Right renal pelvis (tissue), 4 donors: Measurements from ENCODE around the gene ATP10D. TPM values are rescaled to one million over a fixed set of nuclear protein-coding genes. Genes with fewer than 3 reads are reported as not detected.

Experiments
- DNase-seq, 4 donors: peaks; one replicate each; pipeline ENCODE4 v3.0.0-alpha.2; 2013; ENCODE audit warnings: low read depth in 4 of 4, low spot score in 3 of 4, missing footprints in 1 of 4
- polyA plus RNA-seq, 4 donors: library from polyadenylated mRNA; unstranded; fragments of 120-200 nt; gene quantifications; one replicate each; pipeline ENCODE4 v1.2.1, GENCODE V29; 2013; ENCODE audit not compliant: insufficient read length in 4 of 4

Gene ATP10D
- polyA plus RNA-seq, result 10 to 100 TPM; 41.8 to 57.2 (median 49.4) TPM

DNA sequence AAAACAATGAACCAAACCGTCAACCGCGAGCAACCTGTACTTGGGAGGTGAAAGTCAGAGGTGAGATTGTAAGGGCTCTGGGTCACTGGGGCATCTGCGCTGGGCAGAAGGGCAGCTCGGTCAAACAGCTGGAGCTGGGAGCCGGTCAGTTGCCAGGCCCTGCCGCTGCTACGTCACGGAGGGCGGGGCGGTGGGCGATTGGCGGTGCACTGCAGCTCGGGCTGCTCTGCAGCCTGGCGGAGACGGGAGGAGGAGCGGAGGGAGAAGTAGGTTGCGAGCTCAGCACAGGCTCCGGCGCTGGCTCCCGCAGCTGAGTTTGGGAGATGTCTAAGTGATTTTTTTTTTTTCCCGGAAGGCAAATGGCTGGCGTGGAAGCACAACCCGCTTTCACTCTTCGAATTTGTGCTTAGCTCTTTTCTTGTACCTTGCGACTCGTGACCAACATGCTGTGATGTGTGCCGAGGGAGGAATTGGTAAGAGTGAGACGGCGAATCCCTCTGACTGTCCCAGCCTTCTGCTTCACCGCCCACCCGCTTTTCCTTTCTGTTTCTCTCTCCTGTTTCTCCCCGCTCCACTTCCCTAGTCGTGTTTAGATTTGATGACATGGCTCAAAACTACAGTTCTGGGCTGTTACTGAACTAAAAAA lies at the start of gene ATP10D:
Gene ATP10D, plus strand, starts transcription at position 229 of the 646 bp plus-strand sequence. CDS start 27,266 bp downstream, outside the sequence.
- DNase-seq, result peak; percentile 87 to 88 (median 88)

DNA sequence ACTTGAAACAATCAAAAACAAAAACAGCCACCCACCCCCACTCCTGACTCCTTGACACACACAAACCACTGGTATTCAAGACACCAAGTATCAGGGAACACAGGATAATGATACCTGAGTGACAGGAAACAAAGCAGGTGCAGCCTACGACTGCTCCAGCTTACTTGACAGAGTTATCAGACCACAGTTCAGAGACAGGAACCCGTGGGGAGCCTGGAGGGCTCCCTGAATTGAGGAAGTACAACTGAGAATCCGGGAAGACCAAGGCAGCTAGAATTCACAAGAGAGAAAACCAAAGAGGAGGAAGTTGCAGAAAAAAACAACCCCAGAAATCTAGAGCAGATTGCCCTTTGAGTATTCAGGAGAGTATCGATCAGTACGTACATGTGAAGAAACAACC lies 42.1 kb upstream of the ATP10D start:
- DNase-seq, result no peak

- no peak for DNase-seq
Observed at GRCh38 chr4:47444031-47444430, 41.0 kb upstream of the ATP10D start.

DNA sequence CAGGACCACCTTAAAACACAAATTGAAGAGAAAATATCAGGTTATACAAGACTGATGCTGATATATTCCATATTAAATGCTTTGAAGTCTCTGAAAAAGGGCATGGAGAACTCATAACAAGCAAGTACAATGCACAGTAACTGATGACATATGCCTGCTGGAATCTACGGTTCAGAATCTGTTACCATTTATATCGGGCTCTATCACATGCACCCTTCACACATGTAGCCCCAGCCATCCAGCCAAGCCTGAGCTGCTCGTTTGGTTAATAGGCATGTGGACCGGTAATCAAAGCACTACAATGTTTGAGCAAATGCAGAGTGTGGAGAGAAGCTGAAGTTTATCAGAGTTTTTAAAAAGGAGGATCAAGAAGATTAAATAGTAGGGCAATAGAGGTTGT lies 33.4 kb upstream of the ATP10D start:
- no peak for DNase-seq

DNA sequence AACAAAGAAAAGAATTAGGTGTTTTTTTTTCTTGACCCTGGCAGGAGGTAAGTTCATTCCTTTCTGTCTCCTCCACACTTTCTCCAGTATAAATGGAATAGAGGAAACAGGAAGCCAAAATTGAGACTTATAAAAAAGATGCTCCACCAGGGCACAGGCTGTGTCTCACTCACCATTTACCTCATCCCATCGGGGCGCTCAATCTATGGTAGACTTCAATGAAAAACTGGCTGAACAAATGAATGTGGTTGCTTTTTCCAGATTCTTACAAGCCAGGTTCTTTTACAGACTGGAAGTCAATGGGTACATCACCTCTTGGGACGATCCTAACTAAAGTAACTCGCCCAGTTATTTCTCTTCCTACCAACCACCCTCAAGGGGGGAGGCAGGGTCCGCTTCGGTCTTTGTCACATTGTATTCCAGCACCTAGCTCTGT lies 22.3 kb upstream of the ATP10D start:
- DNase-seq, result no peak

DNA sequence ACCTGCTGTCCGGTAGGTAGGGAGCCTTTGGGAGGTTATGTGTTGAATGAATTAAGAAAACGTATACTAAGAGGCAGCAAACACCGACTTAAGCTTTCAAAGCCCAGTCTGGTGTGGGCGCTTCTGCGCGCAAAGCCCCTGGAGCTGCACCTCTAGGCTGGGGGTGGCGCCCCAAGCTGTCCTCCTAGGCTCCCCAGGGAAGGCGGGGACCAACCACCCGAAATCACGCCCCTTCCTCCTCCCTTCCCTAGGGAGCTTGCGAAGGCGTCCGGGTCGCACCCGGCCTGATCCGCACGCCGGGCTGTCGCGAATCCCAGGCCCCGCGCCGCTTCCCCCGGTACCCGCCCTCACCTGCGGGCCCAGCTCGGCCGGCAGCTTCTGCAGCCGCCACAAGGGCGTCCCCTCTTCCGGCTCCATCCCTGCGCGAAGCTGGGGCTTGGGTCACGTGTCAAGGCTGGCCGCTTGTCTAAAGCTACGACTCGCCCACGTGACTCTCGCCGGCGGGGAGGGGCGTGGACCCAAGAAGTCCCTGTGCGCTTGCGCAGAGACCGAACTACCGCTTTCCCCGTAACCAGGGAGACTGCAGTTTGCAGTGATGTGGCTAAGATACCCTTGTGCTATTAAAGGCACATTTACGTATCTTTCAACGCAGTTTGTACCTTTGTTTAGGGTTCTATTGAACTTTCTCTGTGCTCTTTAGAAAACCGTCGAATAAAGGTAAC lies 21.7 kb upstream of the ATP10D start, which contains the start of gene COMMD8:
Gene COMMD8, minus strand, starts transcription at position 468 of the 722 bp plus-strand sequence. Its CDS starts 51 bp downstream, at position 417.
- DNase-seq, result peak; percentile 91 to 93 (median 92)

DNA sequence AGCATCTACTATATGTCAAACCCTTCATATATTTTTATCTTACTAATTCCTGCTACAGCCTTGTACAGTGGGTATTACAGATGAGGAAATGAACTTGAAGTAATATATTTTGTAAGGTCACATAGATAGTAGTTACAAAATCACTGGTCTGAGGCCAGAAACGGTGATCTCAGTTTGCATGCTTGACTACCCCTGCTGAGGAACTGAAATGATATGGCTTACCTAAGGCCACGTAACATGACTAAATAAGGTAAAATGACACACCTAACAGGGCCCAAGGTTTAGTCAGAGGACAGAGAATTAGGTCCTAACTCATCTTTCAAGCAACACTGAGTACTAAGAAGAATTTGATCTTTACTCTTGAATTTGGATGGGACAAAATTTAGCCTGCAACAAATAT lies 20.1 kb upstream of the ATP10D start:
- no peak for DNase-seq

DNA sequence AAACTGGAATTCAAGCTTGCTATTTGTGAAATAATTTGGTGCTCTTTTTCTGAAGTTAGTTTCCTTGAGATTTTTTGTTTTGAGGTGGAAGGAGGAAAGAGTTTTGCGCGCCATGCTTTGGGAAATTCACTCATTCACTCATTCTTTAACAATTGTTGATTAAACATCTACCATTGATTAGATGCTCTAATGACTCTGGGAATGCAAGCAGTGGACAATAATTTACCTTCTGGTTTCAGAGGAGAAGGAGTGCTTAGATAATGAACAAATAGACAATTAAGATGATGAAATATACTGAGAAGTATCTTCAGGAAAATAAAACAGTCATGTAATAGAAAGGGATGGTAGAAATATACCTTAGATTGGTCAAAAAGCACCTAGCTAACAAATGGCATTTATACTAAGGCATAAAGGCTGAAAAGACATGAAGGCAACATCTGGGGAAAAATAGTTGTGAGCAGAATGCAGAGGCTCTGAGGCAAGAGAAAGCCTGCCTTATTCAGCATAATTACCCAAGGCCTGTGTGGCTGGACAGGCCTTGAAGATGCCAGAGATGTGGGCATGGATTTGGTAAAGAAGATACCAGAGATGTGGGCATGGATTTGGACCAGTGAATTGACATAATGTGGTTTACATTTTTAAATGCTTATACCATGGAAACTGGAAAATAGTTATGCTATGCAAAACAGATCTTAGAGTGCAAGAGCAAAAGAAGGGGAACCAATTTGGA lies 18.9 kb upstream of the ATP10D start:
- DNase-seq, result no peak

DNA sequence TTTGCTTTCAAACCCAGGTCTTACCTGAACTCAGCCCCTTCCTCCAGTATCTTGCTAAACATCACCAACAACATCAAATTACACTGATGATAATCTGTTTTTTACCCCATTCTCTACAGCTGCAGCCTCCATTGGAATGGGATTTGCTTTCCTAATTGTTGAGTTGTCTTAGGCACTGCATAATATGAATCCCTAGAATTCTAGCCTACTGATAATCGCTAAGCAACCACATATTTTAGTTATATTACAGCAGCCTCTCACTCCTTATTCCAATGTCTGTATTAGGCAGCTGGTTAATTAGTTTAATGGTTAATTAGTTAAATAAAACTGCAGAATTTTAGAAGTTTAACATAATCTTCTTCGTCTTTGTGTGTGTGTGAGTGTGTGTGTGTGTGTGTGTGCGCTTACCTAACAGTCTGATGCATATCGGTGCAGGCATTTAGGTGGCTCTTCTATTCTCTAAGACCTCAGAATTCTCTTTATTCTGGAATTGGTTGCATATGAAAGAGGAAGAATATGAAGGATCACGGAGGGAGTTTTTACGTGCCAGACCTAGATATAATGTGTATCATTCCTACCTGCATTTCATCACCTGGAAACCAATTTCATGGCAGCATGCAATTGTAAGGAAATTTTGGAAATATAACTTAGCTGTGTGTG lies 16.2 kb upstream of the ATP10D start:
- no peak for DNase-seq

DNA sequence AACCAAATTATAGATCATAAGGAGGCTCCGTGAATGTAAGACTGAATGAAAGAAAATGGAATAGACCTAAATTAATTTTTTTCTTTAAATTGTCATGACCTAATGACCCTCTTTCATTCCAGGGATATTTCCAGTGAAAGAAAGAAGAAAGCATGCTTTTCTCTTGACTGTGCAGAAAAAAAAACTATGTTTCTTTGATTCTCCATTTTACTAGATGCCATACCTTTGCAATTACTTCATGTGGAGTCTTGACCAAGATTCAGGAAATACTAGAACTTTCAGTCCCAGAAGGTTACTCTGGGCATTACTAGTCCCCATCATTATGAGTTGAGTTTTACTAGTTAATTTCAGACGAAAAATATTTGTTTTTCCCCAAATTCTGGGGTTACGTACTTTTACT lies 15.1 kb upstream of the ATP10D start:
- DNase-seq, result no peak

GRCh38 chr4:47471064-47471463 lies 14.0 kb upstream of the ATP10D start:
- no peak for DNase-seq

GRCh38 chr4:47471591-47471990 lies 13.5 kb upstream of the ATP10D start:
- DNase-seq, result no peak

GRCh38 chr4:47473141-47473750 lies 11.8 kb upstream of the ATP10D start:
- DNase-seq, result no peak

- no peak for DNase-seq
Observed at GRCh38 chr4:47474799-47475198, 10.3 kb upstream of the ATP10D start.

- no peak for DNase-seq
Observed at GRCh38 chr4:47475411-47475810, 9.7 kb upstream of the ATP10D start.

DNA sequence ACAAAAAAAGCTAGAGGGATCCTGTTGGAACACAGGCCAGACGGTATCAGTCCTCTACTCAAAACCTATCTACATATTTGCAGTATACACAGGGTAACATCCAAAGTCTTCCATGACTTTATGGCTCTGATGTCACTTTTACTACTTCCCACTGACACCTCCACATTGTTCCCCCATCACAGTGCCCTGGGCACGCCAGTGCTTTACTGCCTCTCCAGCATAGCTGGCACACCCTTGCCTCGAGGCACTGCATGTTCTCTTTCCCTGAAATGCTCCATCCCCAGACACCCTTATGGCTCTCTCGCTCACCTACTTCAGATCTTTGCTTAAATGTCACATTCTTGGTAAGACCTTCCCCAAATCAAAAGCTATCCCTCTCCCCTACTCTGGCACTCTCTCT lies 6.3 kb upstream of the ATP10D start:
- DNase-seq, result no peak

- no peak for DNase-seq
Observed at GRCh38 chr4:47482326-47482725, 2.7 kb upstream of the ATP10D start.

GRCh38 chr4:47483745-47484144 lies 1.3 kb upstream of the ATP10D start:
- DNase-seq, result no peak

DNA sequence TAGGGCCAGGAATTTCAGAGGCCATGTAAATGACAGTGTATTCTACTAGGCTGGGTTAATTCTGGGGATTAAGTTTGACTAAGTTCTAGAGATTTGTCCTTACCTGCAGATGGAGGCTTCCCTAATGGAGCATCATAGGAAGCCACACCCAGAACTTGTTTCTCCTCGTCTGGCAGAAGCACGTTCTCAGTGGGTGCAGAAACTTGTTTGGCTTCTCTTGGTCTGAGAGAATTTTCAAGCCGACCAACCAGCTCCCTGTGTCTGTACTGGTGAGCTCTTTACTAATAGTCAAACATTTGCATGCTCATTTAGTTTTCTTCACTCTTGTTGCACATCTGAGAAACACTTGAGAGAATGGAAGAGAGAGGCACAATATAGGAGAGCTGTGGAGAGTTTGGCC lies 907 bp upstream of the ATP10D start:
- DNase-seq, result no peak

GRCh38 chr4:47485768-47486167 lies 693 bp downstream of the ATP10D start:
- DNase-seq, result no peak
